ENCODE data around the gene SLC41A3. TPM values are rescaled to one million over a fixed set of nuclear protein-coding genes. Genes with fewer than 3 reads are reported as not detected.
A peak's percentile ranks its signal among the peaks of the same experiment; 100 is the strongest.

SLC41A3 gene
- total RNA-seq, 2 experiments from 2014 or later: 25.6 to 30.0 TPM

DNA sequence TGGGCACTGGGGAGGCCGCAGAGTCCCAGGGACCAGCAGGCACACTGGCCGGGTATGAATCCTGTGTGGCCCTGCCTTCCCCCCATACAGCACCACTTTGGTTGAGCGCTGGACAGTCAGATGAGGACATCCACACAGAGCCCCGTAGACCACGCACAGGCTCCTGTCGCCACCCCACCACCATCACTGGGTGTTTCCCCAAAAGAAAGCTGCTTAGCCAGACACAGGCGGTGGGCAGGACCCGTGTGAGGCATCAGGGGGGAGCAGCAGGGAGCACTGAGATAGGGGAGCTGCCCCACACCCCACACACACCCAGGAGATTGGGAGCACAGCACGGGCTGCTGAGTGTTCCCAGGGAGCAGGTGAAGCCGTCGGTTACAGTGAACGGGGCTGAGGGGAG is 42.4 kb upstream of the SLC41A3 start:
- H3K27me3 Mint-ChIP-seq: no peaks in the 10 kb centered on the region
- no peak overlapping the region for H3K27ac Mint-ChIP-seq
- no peak overlapping the region for H3K4me3 Mint-ChIP-seq
- POLR2A ChIA-PET: no interaction called here
- DNase-seq: no peak
- no peaks in the 10 kb centered on the region for H3K4me1 Mint-ChIP-seq
- CTCF ChIA-PET: no interaction called here
- no peaks in the 10 kb centered on the region for H3K36me3 Mint-ChIP-seq (ENCODE audit: low read depth)
- H3K9me3 Mint-ChIP-seq: no peaks in the 10 kb centered on the region

DNA sequence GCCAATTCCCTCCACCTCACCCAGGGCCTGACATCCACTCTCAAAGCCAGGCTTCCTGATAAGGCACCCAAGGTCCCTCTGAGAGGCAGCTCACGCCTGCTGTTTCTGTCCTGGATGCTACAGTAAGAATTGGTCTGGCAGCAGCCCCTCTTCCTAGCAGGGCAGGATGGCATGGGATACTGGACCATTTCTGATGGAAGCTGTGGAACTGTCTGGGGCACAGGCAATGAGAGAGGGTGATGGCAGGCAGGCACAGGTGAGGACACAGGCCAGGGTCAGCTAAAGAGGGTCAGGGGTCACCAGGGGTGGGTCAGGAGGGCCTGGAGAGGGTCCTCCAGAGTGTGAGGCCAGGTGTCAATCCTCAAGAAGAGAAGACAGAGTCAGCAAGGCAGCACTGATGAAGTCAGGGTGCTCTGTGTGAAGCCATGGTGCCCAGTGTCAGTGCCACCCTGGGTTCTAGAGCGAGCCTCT is 41.9 kb upstream of the SLC41A3 start:
- ChIA-PET CTCF (no interaction called here), POLR2A (no interaction called here)
- no peak for DNase-seq
- Mint-ChIP-seq H3K9me3 (no peaks in the 10 kb centered on the region), H3K27me3 (no peaks in the 10 kb centered on the region), H3K27ac (no peak overlapping the region), H3K4me3 (no peak overlapping the region), H3K4me1 (no peaks in the 10 kb centered on the region), H3K36me3 (ENCODE audit: low read depth) (no peaks in the 10 kb centered on the region)

DNA sequence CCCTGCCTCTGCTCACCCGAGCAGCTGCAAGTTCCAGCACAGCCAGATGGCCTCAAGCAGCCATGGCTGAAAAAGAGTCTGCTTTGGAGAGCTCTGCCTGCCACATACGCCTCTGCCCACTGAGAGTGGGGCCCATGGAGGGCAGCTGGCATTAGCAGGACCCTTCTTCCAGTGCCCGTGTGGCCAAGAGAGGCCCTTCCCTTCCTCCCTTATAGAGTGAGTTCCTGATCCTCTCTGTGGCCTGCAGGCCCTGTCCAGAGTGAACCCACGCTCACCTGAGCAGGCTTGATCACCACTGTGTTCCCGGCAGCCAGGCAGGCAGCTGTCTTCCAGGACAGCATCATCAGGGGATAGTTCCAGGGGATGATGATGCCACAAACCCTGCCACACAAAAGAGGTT is 41.4 kb upstream of the SLC41A3 start:
- POLR2A ChIA-PET: no interaction called here
- CTCF ChIA-PET: no interaction called here
- DNase-seq: no peak
- Mint-ChIP-seq H3K27me3 (no peaks in the 10 kb centered on the region), H3K27ac (no peak overlapping the region), H3K4me1 (no peaks in the 10 kb centered on the region), H3K4me3 (no peak overlapping the region), H3K9me3 (no peaks in the 10 kb centered on the region), H3K36me3 (ENCODE audit: low read depth) (no peaks in the 10 kb centered on the region)

DNA sequence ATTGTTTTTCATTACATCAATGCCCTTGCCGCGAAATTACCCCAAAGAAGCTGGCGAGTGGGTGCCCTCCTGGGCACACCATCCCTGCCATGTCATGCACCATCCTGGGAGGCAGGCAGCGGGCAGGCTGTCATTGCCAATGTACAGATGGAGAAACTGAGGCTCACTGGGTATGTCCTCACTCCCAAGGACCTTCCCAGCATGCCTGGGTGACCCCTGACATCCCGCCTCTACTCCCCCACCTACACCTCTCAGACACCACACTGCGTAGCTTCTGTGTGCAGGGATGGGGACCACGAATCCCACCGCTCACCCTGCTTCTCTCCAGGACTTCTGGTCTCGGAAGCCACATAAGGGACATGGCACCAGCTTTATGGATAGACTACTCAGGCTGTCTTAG is 41.0 kb upstream of the SLC41A3 start:
- DNase-seq: no peak
- no peaks in the 10 kb centered on the region for H3K9me3 Mint-ChIP-seq
- no peaks in the 10 kb centered on the region for H3K27me3 Mint-ChIP-seq
- no peaks in the 10 kb centered on the region for H3K36me3 Mint-ChIP-seq (ENCODE audit: low read depth)
- H3K27ac Mint-ChIP-seq: no peak overlapping the region
- ChIA-PET POLR2A (no interaction called here), CTCF (no interaction called here)
- no peak overlapping the region for H3K4me3 Mint-ChIP-seq
- H3K4me1 Mint-ChIP-seq: no peaks in the 10 kb centered on the region

DNA sequence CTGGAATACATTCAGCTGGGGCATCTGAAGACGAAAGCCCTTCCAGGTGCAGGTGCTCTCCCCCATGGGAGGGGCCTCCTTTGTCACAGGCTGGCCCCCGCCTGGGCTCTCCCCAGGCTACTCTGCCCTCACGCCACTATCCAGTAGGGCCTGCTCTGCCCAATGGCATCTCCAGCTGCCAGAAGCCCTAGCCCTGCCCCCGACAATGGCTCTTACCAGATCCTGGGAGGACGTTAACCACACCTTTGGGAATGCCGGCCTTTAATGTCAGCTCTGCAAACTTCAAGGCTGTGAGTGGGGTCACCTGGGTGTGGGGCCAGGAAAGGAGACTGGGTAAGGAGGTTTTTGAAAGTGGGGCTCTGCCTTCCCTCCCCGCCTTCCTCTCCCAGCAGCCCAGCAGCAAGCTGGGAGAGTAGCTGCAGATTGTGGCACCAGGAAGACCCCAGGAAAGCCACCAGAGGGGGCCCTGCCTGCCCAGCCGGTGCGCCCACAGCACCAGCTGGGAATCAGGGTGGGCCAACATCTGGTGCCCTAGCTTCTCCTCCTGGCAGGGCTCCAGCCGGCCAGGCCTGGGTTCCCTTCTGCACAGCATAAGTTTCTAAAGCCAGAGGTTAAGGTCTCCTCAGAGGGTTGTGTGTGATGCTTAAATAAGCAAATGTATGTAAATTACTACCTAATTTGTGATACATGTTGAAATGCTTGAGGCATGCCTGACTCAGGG is 40.4 kb upstream of the SLC41A3 start:
- no peak for DNase-seq
- no peak overlapping the region for H3K4me3 Mint-ChIP-seq

DNA sequence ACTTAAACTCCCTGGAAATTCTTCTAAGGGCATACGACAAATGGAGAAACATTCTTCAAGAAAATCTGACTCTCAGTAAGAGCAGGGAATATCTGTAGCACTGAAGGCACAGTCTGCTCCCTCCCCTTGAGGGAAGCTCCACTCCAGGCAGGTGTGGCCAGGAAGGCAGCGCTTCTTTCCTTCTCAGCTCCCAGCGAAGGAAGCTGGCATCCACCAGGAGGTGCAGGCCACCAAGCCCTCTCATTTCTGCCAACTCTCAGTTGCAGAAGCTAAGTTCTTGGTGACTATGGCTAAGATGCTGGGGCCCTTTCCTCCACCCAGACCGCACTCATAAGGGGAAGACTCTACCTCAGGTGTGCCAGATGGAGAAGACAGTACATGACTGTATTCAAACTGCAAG is 37.7 kb upstream of the SLC41A3 start:
- H3K27me3 Mint-ChIP-seq: peaks cover 9% of the 10 kb centered on the region
- no peak for DNase-seq
- ChIA-PET POLR2A (no interaction called here), CTCF (no interaction called here)
- no peaks in the 10 kb centered on the region for H3K9me3 Mint-ChIP-seq
- H3K27ac Mint-ChIP-seq: no peak overlapping the region
- H3K4me1 Mint-ChIP-seq: no peaks in the 10 kb centered on the region
- no peaks in the 10 kb centered on the region for H3K36me3 Mint-ChIP-seq (ENCODE audit: low read depth)
- H3K4me3 Mint-ChIP-seq: no peak overlapping the region

More for the DNA sequence above, 40.4 kb upstream of the SLC41A3 start:
- Mint-ChIP-seq H3K36me3 (ENCODE audit: low read depth) (no peaks in the 10 kb centered on the region), H3K4me1 (no peaks in the 10 kb centered on the region), H3K9me3 (no peaks in the 10 kb centered on the region), H3K27me3 (peaks cover 3% of the 10 kb centered on the region), H3K27ac (no peak overlapping the region)
- CTCF ChIA-PET: no interaction called here
- POLR2A ChIA-PET: no interaction called here

DNA sequence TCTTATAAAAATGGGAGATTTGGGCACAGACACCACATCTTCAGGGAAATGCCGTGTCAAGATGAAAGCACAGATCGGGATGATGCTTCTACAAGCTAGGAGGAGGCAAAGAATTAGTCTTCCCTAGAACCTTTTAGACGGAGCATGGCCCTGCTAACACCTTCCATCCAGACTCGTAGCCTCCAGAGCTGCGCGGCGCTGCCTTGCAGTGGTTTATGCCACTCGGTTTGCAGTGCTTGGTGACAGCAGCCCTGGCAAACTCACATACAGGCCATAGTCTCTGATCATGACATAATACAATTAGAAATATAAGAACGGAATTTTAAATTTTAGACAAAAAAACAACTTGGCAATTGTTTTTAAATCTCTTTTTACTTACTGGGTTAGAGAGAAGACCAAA is 37.1 kb upstream of the SLC41A3 start:
- H3K4me1 Mint-ChIP-seq: no peaks in the 10 kb centered on the region
- H3K36me3 Mint-ChIP-seq (ENCODE audit: low read depth): no peaks in the 10 kb centered on the region
- DNase-seq: no peak
- ChIA-PET CTCF (no interaction called here), POLR2A (no interaction called here)
- no peaks in the 10 kb centered on the region for H3K9me3 Mint-ChIP-seq
- no peak overlapping the region for H3K27ac Mint-ChIP-seq
- H3K4me3 Mint-ChIP-seq: no peak overlapping the region
- H3K27me3 Mint-ChIP-seq: peaks cover 9% of the 10 kb centered on the region

DNA sequence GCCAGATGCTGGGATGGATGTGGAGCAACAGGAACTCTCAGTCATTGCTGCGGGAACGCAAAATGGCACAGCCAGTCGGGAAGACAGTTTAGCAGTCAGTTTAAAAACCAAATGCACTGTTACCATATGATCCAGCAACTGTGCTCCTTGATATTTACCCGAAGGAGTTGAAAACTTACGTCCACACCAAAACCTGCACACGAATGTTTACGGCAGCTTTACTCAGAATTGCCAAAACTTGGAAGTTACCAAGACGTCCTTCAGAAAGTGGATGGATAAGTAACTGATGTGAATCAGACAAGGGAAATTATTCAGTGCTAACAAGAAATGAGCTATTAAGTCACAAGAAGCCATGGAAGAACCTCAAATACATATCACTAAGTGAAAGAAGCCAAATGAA is 36.1 kb upstream of the SLC41A3 start:
- H3K36me3 Mint-ChIP-seq (ENCODE audit: low read depth): no peaks in the 10 kb centered on the region
- H3K9me3 Mint-ChIP-seq: no peaks in the 10 kb centered on the region
- H3K27me3 Mint-ChIP-seq: peaks cover 9% of the 10 kb centered on the region
- DNase-seq: no peak
- CTCF ChIA-PET: no interaction called here
- POLR2A ChIA-PET: no interaction called here
- no peak overlapping the region for H3K27ac Mint-ChIP-seq
- H3K4me1 Mint-ChIP-seq: no peaks in the 10 kb centered on the region
- no peak overlapping the region for H3K4me3 Mint-ChIP-seq

DNA sequence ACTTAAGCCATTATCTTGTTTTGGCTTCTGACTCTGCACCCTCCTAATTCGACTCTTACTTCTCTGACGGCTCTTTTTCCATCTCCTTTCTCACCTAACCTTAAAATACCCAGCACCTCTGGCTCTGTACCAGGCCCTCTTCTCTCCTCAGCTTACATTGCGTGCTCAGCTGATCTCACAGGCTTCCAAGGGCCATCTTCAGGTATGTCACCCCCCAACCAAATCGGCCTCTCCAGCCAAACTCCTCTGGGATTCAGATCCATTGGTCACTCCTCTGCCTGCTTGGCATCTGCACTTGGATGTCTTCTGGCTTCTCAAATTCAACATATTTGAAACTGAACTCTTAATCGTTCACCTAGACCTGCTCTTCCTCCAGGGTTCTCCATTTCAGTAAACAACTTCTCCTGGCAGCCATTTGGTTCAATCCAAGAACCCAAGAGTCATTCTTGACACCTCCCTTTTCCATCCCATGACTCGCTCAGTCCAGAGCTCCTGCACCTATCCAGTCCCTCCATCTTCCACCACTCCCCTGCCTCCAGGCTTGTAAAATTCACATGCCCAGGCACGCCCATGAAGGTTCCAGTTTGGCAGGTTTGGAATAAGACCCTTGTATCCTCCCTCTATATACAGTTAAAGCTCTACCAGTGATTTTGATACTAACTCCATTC is 35.2 kb upstream of the SLC41A3 start:
- no peaks in the 10 kb centered on the region for H3K9me3 Mint-ChIP-seq
- no peaks in the 10 kb centered on the region for H3K4me1 Mint-ChIP-seq
- H3K27me3 Mint-ChIP-seq: peaks cover 9% of the 10 kb centered on the region
- no peaks in the 10 kb centered on the region for H3K36me3 Mint-ChIP-seq (ENCODE audit: low read depth)
- H3K4me3 Mint-ChIP-seq: no peak overlapping the region
- POLR2A ChIA-PET: no interaction called here
- peak; percentile 3 for DNase-seq
- no peak overlapping the region for H3K27ac Mint-ChIP-seq
- CTCF ChIA-PET: no interaction called here

DNA sequence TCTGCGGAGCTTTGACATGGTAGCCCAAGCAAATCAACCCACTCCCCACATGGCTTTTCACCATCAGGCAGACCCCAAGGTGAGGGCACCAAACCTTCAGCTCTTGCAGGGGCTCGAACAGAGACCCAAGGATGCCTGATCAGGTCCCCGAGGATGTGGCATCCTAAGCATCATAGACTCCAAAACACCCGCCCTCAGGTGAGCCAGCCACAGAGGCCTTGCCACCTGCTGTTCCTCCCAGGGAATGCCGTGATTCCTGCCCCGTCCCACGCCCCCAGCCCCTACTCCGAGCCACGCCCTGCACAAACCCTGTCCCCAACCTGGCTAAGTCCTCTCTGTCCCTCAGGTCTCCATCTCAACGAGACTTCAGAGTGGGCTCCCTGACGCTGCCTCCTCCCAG is 34.7 kb upstream of the SLC41A3 start:
- H3K4me3 Mint-ChIP-seq: no peak overlapping the region
- H3K9me3 Mint-ChIP-seq: no peaks in the 10 kb centered on the region
- H3K27ac Mint-ChIP-seq: no peak overlapping the region
- no peaks in the 10 kb centered on the region for H3K36me3 Mint-ChIP-seq (ENCODE audit: low read depth)
- no peaks in the 10 kb centered on the region for H3K4me1 Mint-ChIP-seq
- CTCF ChIA-PET: no interaction called here
- peaks cover 9% of the 10 kb centered on the region for H3K27me3 Mint-ChIP-seq
- POLR2A ChIA-PET: no interaction called here
- peak; percentile 1 for DNase-seq

DNA sequence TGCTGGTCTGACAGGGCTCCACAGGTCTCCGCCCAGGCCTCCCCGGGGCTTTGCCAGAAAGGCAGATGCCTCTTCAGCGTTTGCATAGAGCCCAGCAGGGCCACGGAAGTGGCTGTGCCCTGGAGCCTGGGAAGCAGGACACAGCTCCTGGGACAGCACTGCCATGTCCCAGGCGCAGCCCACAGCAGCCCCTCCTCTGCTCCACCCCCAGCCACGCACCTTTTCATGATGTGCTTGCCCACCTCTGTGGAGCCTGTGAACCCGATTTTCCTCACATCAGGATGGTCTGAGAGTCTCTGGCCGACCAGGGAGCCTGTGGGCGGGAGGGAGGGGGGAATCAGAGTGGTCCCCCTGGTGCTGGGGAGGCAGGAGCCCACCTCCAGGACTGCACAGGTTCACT is 33.9 kb upstream of the SLC41A3 start:
- Mint-ChIP-seq H3K27me3 (peaks cover 9% of the 10 kb centered on the region), H3K9me3 (no peaks in the 10 kb centered on the region), H3K4me1 (no peaks in the 10 kb centered on the region), H3K4me3 (no peak overlapping the region), H3K36me3 (ENCODE audit: low read depth) (no peaks in the 10 kb centered on the region), H3K27ac (no peak overlapping the region)
- peak; percentile 3 for DNase-seq
- ChIA-PET POLR2A (no interaction called here), CTCF (no interaction called here)

DNA sequence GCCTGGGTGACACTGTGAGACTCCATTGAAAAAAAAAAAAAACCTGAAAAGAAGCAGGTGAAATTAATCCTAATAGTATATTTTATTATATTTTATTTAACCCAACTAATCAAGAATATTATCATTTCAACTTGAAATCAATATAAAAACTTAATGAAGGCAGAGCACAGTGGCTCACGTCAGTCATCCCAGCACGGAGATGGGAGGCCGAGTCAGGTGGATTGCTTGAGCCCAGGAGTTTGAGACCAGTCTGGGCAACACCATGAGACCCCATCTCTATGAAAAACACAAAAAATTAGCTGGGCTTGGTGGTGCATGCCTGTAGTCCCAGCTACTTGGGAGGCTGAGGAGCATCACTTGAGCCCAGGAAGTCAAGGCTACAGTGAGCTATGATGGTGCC is 33.3 kb upstream of the SLC41A3 start:
- H3K27me3 Mint-ChIP-seq: peaks cover 9% of the 10 kb centered on the region
- H3K9me3 Mint-ChIP-seq: no peaks in the 10 kb centered on the region
- no peak overlapping the region for H3K4me3 Mint-ChIP-seq
- ChIA-PET CTCF (no interaction called here), POLR2A (no interaction called here)
- no peaks in the 10 kb centered on the region for H3K4me1 Mint-ChIP-seq
- DNase-seq: no peak
- no peaks in the 10 kb centered on the region for H3K36me3 Mint-ChIP-seq (ENCODE audit: low read depth)
- H3K27ac Mint-ChIP-seq: no peak overlapping the region

DNA sequence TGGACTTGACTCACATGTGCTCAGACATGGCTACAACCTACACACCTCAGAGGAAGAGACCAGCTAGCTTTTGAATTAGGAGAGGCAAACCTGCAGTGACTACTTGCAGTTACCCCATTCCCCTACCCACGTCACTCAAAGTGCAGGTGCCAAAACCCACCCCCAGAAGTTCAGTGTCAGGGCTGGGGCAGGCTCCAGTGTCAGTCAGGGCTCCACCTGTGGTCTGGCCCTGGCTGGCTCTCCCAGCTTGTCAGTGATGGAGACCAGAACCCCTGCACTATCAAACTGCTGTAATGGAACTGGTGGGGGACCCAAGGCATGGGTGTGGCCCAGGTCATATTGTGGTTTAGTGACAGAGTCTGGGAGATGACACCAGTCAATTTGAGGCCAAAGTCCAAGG is 32.6 kb upstream of the SLC41A3 start:
- H3K4me1 Mint-ChIP-seq: no peaks in the 10 kb centered on the region
- ChIA-PET CTCF (no interaction called here), POLR2A (no interaction called here)
- no peak overlapping the region for H3K4me3 Mint-ChIP-seq
- H3K9me3 Mint-ChIP-seq: no peaks in the 10 kb centered on the region
- no peak overlapping the region for H3K27ac Mint-ChIP-seq
- H3K36me3 Mint-ChIP-seq (ENCODE audit: low read depth): no peaks in the 10 kb centered on the region
- no peak for DNase-seq
- H3K27me3 Mint-ChIP-seq: peaks cover 9% of the 10 kb centered on the region
